CD4-positive, CD25-positive, alpha-beta regulatory T cell (primary cell): Measurements from ENCODE around the gene OSGEPL1. TPM values are rescaled to one million over a fixed set of nuclear protein-coding genes. Genes with fewer than 3 reads are reported as not detected.

Experiments used
- ATAC-seq, 2 donors: fragments of 150-1000 bp; cut with Tn5 transposase; one replicate each; pipeline ENCODE4 v1.10.0; 2021; ENCODE audit warnings: low read depth in 2 of 2, moderate number of reproducible peaks in 2 of 2, moderate library complexity in 1 of 2
- DNase-seq, 3 donors: peaks; one replicate each; pipeline versions ENCODE4 v3.0.0 to v3.0.0-alpha.2; 2012 to 2022; ENCODE audit warnings: mixed read lengths in 1 of 3
- H3K27ac ChIP-seq: one replicate; pipeline ENCODE4 v1.7.0; 2013; ENCODE audit warnings: mild to moderate bottlenecking, low read length; ENCODE audit not compliant: insufficient read depth, poor library complexity, severe bottlenecking
- H3K27me3 ChIP-seq: one replicate; pipeline ENCODE4 v1.7.0; 2013; ENCODE audit warnings: low read length; ENCODE audit not compliant: control insufficient read depth, insufficient read depth
- H3K36me3 ChIP-seq: one replicate; pipeline ENCODE4 v1.7.0; 2013; ENCODE audit warnings: mild to moderate bottlenecking, low read length, moderate library complexity; ENCODE audit not compliant: control insufficient read depth, insufficient read depth
- H3K4me1 ChIP-seq: 2 replicates; pipeline ENCODE4 v1.7.0; 2013; ENCODE audit warnings: mild to moderate bottlenecking, low read length; ENCODE audit not compliant: insufficient read depth, control insufficient read depth, poor library complexity, severe bottlenecking
- H3K4me3 ChIP-seq: one replicate; pipeline ENCODE4 v1.7.0; 2013; ENCODE audit warnings: low read depth, mild to moderate bottlenecking, low read length, moderate library complexity
- H3K9me3 ChIP-seq, 2 experiments: 1 replicate in 1 of 2; 2 replicates in 1 of 2; pipeline ENCODE4 v1.7.0; 2013; ENCODE audit warnings: low read length in 2 of 2, mild to moderate bottlenecking in 1 of 2, moderate library complexity in 1 of 2; ENCODE audit not compliant: control insufficient read depth in 2 of 2
- H3K27ac Mint-ChIP-seq, 3 donors: one replicate each; pipeline ENCODE4 v1.8.0; 2020 to 2022; ENCODE audit warnings: mild to moderate bottlenecking in 3 of 3, mixed read lengths in 3 of 3, moderate library complexity in 2 of 3
- H3K27me3 Mint-ChIP-seq: one replicate; pipeline ENCODE4 v1.8.0; 2022; ENCODE audit warnings: mild to moderate bottlenecking, mixed read lengths
- H3K36me3 Mint-ChIP-seq: one replicate; pipeline ENCODE4 v1.8.0; 2020; ENCODE audit warnings: mixed read lengths
- H3K4me1 Mint-ChIP-seq, 4 donors: one replicate each; pipeline ENCODE4 v1.8.0; 2020 to 2022; ENCODE audit warnings: mixed read lengths in 4 of 4, mild to moderate bottlenecking in 1 of 4
- H3K4me3 Mint-ChIP-seq, 4 donors: one replicate each; pipeline ENCODE4 v1.8.0; 2020 to 2022; ENCODE audit warnings: mild to moderate bottlenecking in 4 of 4, mixed read lengths in 4 of 4, moderate library complexity in 3 of 4
- H3K9me3 Mint-ChIP-seq, 7 donors: one replicate each; pipeline ENCODE4 v1.8.0; 2020 to 2022; ENCODE audit warnings: mixed read lengths in 7 of 7, mild to moderate bottlenecking in 3 of 7, moderate library complexity in 2 of 7
- polyA plus RNA-seq, 4 donors: library from polyadenylated mRNA; unstranded; fragments of 300-500 nt; fragmentation: Illumina TruSeq; gene quantifications; one replicate each; pipeline ENCODE4 v1.2.3, GENCODE V29; 2021
- total RNA-seq: library from RNA; stranded (reverse); gene quantifications from one replicate; pipeline ENCODE4 v1.2.3, GENCODE V29; 2022

Gene OSGEPL1
- total and polyA plus RNA-seq, 5 donors from 2014 or later: 5.7 to 15.6 (median 15.1) TPM

- Histone ChIP-seq H3K36me3 (peaks cover 34% of the 10 kb centered on the region), H3K9me3 (no peaks in the 10 kb centered on the region), H3K4me3 (no peak overlapping the region), H3K4me1 (no peaks in the 10 kb centered on the region), H3K27ac (no peak overlapping the region), H3K27me3 (no peaks in the 10 kb centered on the region)
- ATAC-seq: no peak
- Mint-ChIP-seq H3K9me3 (peaks cover 0 to 1% (median 0%) of the 10 kb centered on the region in 7 donors), H3K27ac (no peak overlapping the region), H3K36me3 (peaks cover 42% of the 10 kb centered on the region), H3K4me3 (no peak overlapping the region), H3K27me3 (no peaks in the 10 kb centered on the region), H3K4me1 (peaks cover 11 to 28% (median 20%) of the 10 kb centered on the region in 4 donors)
- no peak for DNase-seq
These were observed 31.7 kb upstream of the OSGEPL1 start for GRCh38 chr2:189794310-189794709.

- Histone ChIP-seq H3K27ac (no peak overlapping the region), H3K27me3 (no peaks in the 10 kb centered on the region), H3K4me3 (peak overlapping the region; percentile 56), H3K36me3 (peaks cover 20% of the 10 kb centered on the region), H3K9me3 (no peaks in the 10 kb centered on the region), H3K4me1 (no peaks in the 10 kb centered on the region)
- H3K27me3 Mint-ChIP-seq: no peaks in the 10 kb centered on the region
- peak overlapping the region; percentile 10 to 68 (median 57) for H3K4me3 Mint-ChIP-seq
- H3K36me3 Mint-ChIP-seq: peaks cover 35% of the 10 kb centered on the region
- no peaks in the 10 kb centered on the region for H3K9me3 Mint-ChIP-seq
- H3K27ac Mint-ChIP-seq: peak overlapping the region in 2 of 3 donors; percentile 81 to 91
- ATAC-seq: no peak
- H3K4me1 Mint-ChIP-seq: peaks cover 10 to 23% (median 20%) of the 10 kb centered on the region in 4 donors
- DNase-seq: peak in 1 of 3 donors; percentile 45
These were observed 28.9 kb upstream of the OSGEPL1 start for GRCh38 chr2:189791338-189792042.

GRCh38 chr2:189783927-189784867 is 21.6 kb upstream of the OSGEPL1 start, which contains the start of the genes ORMDL1 and PMS1:
TSS of gene ORMDL1 (minus strand) at chr2:189784339. CDS start at chr2:189782595, 1,744 bp downstream.
TSS of gene PMS1 (plus strand) at chr2:189784450. CDS start at chr2:189791810, 7,360 bp downstream.
- DNase-seq (peak; percentile 90 to 98 (median 95)), ATAC-seq (peak; percentile 93 to 94)
- peaks cover 38% of the 10 kb centered on the region for H3K4me1 ChIP-seq
- Mint-ChIP-seq H3K4me1 (peaks cover 39 to 63% (median 50%) of the 10 kb centered on the region in 4 donors), H3K4me3 (peak within 1 kb of the TSS; percentile 96 to 98 (median 97)), H3K27me3 (no peaks in the 10 kb centered on the region), H3K36me3 (peaks cover 30% of the 10 kb centered on the region), H3K27ac (peak within 1 kb of the TSS; percentile 94 to 95 (median 94)), H3K9me3 (no peaks in the 10 kb centered on the region)
- peaks cover 18% of the 10 kb centered on the region for H3K36me3 ChIP-seq
- peak within 1 kb of the TSS; percentile 92 for H3K4me3 ChIP-seq
- peak within 1 kb of the TSS; percentile 95 for H3K27ac ChIP-seq
- no peaks in the 10 kb centered on the region for H3K9me3 ChIP-seq
- no peaks in the 10 kb centered on the region for H3K27me3 ChIP-seq

GRCh38 chr2:189783451-189783926 is 20.9 kb upstream of the OSGEPL1 start:
- Mint-ChIP-seq H3K9me3 (no peaks in the 10 kb centered on the region), H3K4me3 (peak overlapping the region; percentile 96 to 98 (median 97)), H3K36me3 (peaks cover 37% of the 10 kb centered on the region), H3K27ac (peak overlapping the region; percentile 94 to 95 (median 94)), H3K27me3 (no peaks in the 10 kb centered on the region), H3K4me1 (peaks cover 38 to 70% (median 52%) of the 10 kb centered on the region in 4 donors)
- peaks cover 38% of the 10 kb centered on the region for H3K4me1 ChIP-seq
- DNase-seq (peak in 1 of 3 donors; percentile 62), ATAC-seq (no peak)
- H3K36me3 ChIP-seq: peaks cover 26% of the 10 kb centered on the region
- H3K4me3 ChIP-seq: peak overlapping the region; percentile 92
- H3K27ac ChIP-seq: peak overlapping the region; percentile 95
- no peaks in the 10 kb centered on the region for H3K27me3 ChIP-seq
- H3K9me3 ChIP-seq: no peaks in the 10 kb centered on the region

- no peaks in the 10 kb centered on the region for H3K9me3 Mint-ChIP-seq
- H3K36me3 ChIP-seq: peaks cover 35% of the 10 kb centered on the region
- peak overlapping the region; percentile 52 to 95 (median 64) for H3K27ac Mint-ChIP-seq
- H3K9me3 ChIP-seq: no peaks in the 10 kb centered on the region
- H3K4me1 ChIP-seq: peaks cover 38% of the 10 kb centered on the region
- peak overlapping the region; percentile 92 for H3K4me3 ChIP-seq
- peaks cover 41 to 74% (median 49%) of the 10 kb centered on the region in 4 donors for H3K4me1 Mint-ChIP-seq
- peak overlapping the region; percentile 95 for H3K27ac ChIP-seq
- peaks cover 40% of the 10 kb centered on the region for H3K36me3 Mint-ChIP-seq
- ATAC-seq (no peak), DNase-seq (peak in 1 of 3 donors; percentile 30)
- peak overlapping the region; percentile 96 to 98 (median 97) for H3K4me3 Mint-ChIP-seq
- H3K27me3 Mint-ChIP-seq: no peaks in the 10 kb centered on the region
- no peaks in the 10 kb centered on the region for H3K27me3 ChIP-seq
These were observed 19.7 kb upstream of the OSGEPL1 start for GRCh38 chr2:189782221-189782671.

- Histone ChIP-seq H3K36me3 (peaks cover 72% of the 10 kb centered on the region), H3K27me3 (no peaks in the 10 kb centered on the region), H3K4me3 (no peak overlapping the region), H3K4me1 (no peaks in the 10 kb centered on the region), H3K27ac (no peak overlapping the region), H3K9me3 (no peaks in the 10 kb centered on the region)
- peaks cover 22% of the 10 kb centered on the region for H3K36me3 Mint-ChIP-seq
- H3K9me3 Mint-ChIP-seq: no peaks in the 10 kb centered on the region
- DNase-seq (no peak), ATAC-seq (no peak)
- no peaks in the 10 kb centered on the region for H3K27me3 Mint-ChIP-seq
- H3K27ac Mint-ChIP-seq: no peak overlapping the region
- H3K4me3 Mint-ChIP-seq: no peak overlapping the region
- peaks cover 16 to 41% (median 20%) of the 10 kb centered on the region in 4 donors for H3K4me1 Mint-ChIP-seq
These were observed 9.6 kb upstream of the OSGEPL1 start for GRCh38 chr2:189772212-189772611.

- peaks cover 62% of the 10 kb centered on the region for H3K36me3 ChIP-seq
- H3K4me3 Mint-ChIP-seq: no peak overlapping the region
- no peaks in the 10 kb centered on the region for H3K27me3 ChIP-seq
- H3K4me3 ChIP-seq: no peak overlapping the region
- ATAC-seq (no peak), DNase-seq (no peak)
- no peaks in the 10 kb centered on the region for H3K9me3 ChIP-seq
- no peaks in the 10 kb centered on the region for H3K9me3 Mint-ChIP-seq
- H3K27ac Mint-ChIP-seq: no peak overlapping the region
- H3K36me3 Mint-ChIP-seq: peaks cover 28% of the 10 kb centered on the region
- no peak overlapping the region for H3K27ac ChIP-seq
- no peaks in the 10 kb centered on the region for H3K27me3 Mint-ChIP-seq
- H3K4me1 ChIP-seq: no peaks in the 10 kb centered on the region
- H3K4me1 Mint-ChIP-seq: peaks cover 11 to 36% (median 14%) of the 10 kb centered on the region in 4 donors
These were observed 8.2 kb upstream of the OSGEPL1 start for GRCh38 chr2:189770590-189771322.
